ACC112 (cell line): ENCODE data around the gene KLC1.

Source experiments
- H2AFZ ChIP-seq: fragments of 200-600 bp; sonication (generic); one replicate; pipeline ENCODE4 v1.6.0; 2017; ENCODE audit warnings: antibody characterized with exemption, low read length; ENCODE audit not compliant: unreplicated experiment
- H3K27ac ChIP-seq: fragments of 200-600 bp; sonication (generic); 2 replicates; pipeline ENCODE4 v1.5.1; 2014; ENCODE audit warnings: low read depth, mild to moderate bottlenecking, antibody characterized with exemption, low read length, moderate library complexity
- H3K27me3 ChIP-seq: fragments of 200-600 bp; sonication (generic); 2 replicates; pipeline ENCODE4 v1.6.1; 2014; ENCODE audit warnings: mild to moderate bottlenecking, antibody characterized with exemption, low read length, moderate library complexity, mixed read lengths; ENCODE audit not compliant: insufficient read depth
- H3K36me3 ChIP-seq: fragments of 200-600 bp; sonication (generic); 2 replicates; pipeline ENCODE4 v1.6.1; 2016; ENCODE audit warnings: mild to moderate bottlenecking, antibody characterized with exemption, low read length, moderate library complexity, mixed read lengths; ENCODE audit not compliant: insufficient read depth
- H3K4me1 ChIP-seq: fragments of 200-600 bp; sonication (generic); one replicate; pipeline ENCODE4 v1.6.1; 2016; ENCODE audit warnings: low read length, mixed read lengths; ENCODE audit not compliant: insufficient read depth, unreplicated experiment, control insufficient read depth
- H3K4me3 ChIP-seq: fragments of 200-600 bp; sonication (generic); 2 replicates; pipeline ENCODE4 v1.5.1; 2014; ENCODE audit warnings: mild to moderate bottlenecking, low read depth, low read length
- H3K79me2 ChIP-seq: fragments of 200-600 bp; sonication (generic); one replicate; pipeline ENCODE4 v1.6.0; 2016; ENCODE audit warnings: low read length; ENCODE audit not compliant: control insufficient read depth, unreplicated experiment, insufficient read depth

Gene KLC1

DNA sequence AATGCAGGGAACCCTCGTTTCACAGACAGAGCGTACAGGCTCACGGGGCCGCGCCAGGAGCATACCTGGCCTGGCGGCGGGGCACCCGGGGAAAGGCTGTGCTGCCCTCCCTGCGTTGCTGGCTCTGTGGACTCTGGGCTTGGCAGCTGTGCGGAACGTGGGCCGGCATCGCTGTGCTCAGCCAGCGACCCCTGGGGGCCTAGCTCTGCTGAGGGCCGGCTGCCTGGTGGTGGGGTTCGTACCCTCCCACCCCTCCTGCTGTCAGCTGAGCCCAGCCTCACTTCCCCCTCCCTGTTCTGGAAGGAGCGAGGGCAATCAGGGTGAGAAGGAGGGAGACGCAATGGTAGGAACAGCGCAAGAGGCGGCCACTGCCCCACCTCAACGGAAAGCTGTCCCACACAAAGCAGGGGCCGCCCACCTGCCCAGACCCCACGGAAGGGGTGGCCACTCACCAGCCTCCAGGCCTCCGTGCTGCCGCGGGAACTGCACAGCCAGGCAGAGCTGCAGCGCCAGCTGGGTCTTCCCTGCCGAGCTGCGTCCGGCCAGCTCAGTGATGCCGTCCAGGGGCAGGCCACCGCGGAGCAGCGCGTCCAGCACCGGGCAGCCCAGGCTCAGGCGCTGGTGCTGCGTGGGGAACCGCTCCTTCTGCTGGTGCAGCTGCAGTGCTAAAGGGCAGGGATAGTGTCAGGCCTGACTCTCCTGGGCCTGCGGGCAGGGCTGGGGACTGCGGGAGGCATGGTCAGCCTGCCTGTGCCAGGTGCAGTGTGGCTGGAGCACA lies 77.7 kb downstream of the KLC1 start:
- H3K79me2 ChIP-seq, result peaks cover 8% of the 10 kb centered on the region
- H2AFZ ChIP-seq, result no peak overlapping the region
- no peak overlapping the region for H3K4me3 ChIP-seq
- H3K4me1 ChIP-seq, result peaks cover 9% of the 10 kb centered on the region
- H3K27me3 ChIP-seq, result no peaks in the 10 kb centered on the region
- peaks cover 8% of the 10 kb centered on the region; the same call in 1 of the 2 replicates for H3K36me3 ChIP-seq
- no peak overlapping the region for H3K27ac ChIP-seq

DNA sequence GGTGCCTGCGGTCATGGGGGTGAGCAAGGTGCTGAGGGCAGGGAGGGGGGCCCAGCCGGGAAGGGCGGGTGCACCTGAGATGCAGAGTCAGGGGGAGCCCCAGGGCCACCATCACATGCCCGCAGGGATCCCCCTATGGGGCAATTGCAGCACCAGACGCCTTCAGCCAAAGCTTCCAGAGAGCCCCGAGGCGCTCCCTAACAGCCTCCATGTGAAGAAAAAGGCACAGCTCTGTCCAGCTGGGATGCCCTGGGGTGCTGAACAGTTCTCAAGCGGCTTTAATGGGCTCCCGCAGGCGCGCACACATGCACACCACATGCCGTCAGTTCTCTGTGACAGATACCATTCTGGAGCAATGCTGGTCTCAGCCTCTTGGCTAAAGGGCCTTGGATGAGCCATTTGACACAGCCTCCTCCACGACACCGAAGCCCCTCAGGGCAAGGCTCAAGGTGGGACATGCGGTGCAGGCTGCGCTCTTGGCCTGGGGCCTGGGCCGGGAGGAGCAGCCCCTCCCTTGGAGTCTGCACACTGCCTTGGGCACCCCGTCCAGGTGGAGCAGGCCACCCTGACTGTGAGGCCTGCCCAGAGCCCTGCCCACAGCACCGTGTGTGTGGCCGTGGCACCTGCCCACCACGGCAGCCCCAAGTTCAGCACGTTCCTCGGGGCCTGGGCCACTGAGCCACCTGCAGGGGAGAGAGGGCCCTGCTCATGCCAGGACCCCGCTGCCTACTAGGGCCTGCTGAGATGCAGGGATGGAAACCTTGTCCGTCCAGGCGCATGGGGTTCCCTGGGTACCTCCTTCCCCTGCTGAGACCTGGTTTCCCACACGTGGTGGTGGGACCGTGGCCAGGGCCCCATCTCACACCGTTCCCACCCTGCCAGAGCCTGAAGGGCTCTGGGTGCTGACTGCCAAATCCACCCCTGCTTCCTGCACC lies 78.6 kb downstream of the KLC1 start:
- peaks cover 8% of the 10 kb centered on the region; the same call in 1 of the 2 replicates for H3K36me3 ChIP-seq
- H3K79me2 ChIP-seq, result peaks cover 12% of the 10 kb centered on the region
- H3K27me3 ChIP-seq, result no peaks in the 10 kb centered on the region
- H3K27ac ChIP-seq, result no peak overlapping the region
- H3K4me3 ChIP-seq, result no peak overlapping the region
- H2AFZ ChIP-seq, result no peak overlapping the region
- H3K4me1 ChIP-seq, result peaks cover 13% of the 10 kb centered on the region

DNA sequence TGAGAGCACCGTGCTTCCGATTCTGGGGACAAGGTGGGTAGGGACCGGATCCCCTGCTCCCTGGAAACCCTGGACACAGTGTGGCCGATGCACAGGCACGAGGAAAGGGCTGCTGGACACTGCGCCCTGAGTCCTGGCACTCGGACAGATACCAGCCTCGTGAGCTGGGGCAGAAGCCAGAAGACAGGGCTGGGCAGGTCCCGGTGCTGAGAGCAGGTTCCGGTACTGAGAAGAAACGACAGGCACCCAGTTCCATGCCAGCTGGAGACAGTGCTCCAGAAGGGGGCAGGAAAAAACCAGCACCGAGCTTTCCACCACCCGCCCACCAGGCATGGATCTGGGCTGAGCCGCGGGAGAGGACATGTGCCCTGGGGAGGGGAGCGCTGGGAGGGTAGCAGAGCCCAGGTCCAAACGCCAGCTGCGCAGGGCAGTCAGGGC lies 79.8 kb downstream of the KLC1 start:
- Histone ChIP-seq H3K27me3 (no peaks in the 10 kb centered on the region), H3K27ac (no peak overlapping the region), H3K79me2 (peaks cover 23% of the 10 kb centered on the region), H2AFZ (no peak overlapping the region), H3K36me3 (peaks cover 8% of the 10 kb centered on the region; the same call in 1 of the 2 replicates), H3K4me3 (no peak overlapping the region), H3K4me1 (peaks cover 19% of the 10 kb centered on the region)

DNA sequence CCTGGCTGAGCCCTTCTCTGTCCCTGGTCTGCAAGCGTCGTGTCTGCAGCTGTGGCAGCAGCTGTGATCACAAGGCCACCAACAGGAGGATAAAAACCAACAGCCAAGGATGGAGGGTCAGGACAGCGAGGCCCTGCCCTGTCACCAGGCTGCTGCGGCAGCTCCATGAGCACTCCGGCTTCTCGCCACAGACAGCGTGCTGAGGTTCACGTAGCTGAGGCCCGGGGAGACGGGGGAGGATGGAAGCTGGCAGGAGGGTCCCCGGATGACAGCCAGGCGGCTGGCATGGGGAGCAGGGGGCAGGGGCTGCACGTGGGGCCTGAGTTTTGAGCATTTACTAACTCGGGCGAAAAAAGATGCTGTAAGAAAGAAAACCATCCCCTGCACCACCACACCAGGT lies 80.8 kb downstream of the KLC1 start:
- H3K36me3 ChIP-seq, result peaks cover 8% of the 10 kb centered on the region; the same call in 1 of the 2 replicates
- H3K79me2 ChIP-seq, result peaks cover 33% of the 10 kb centered on the region
- H3K4me3 ChIP-seq, result no peak overlapping the region
- H3K27me3 ChIP-seq, result no peaks in the 10 kb centered on the region
- H3K27ac ChIP-seq, result no peak overlapping the region
- no peak overlapping the region for H2AFZ ChIP-seq
- H3K4me1 ChIP-seq, result peaks cover 26% of the 10 kb centered on the region

DNA sequence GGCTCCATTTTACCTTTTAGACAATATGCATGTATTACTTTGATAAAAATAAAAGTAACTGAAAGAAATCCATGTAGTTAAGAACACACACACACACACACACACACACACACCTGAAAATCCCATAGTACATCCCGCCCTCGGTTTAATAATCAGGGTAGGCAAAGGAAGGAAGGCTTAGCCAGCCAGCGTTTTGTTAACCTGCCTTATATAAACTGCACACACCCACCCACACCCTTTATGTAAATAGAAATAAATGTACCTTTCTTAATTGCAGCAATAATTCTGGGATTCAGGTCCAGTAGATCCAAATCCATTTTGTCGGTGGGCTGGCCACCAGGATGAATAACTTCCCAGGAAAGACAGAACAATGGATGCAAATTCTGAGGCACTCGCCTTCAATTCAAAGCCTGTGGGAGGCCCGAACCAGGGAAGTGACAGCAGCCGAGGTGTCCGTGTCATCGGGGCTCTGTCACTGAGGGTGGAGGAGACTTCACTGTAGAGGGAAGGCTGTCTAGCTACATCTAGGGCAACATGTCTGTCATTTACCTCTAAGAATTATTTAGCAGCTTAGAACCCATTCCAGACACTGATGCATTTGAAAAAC lies 81.9 kb downstream of the KLC1 start:
- Histone ChIP-seq H3K4me1 (peaks cover 26% of the 10 kb centered on the region), H2AFZ (no peak overlapping the region), H3K27ac (no peak overlapping the region), H3K27me3 (no peaks in the 10 kb centered on the region), H3K79me2 (peaks cover 34% of the 10 kb centered on the region), H3K4me3 (no peak overlapping the region), H3K36me3 (0 out of 2 replicates have a peak, but pooled peaks cover under 1% of the 10 kb centered on the region)

DNA sequence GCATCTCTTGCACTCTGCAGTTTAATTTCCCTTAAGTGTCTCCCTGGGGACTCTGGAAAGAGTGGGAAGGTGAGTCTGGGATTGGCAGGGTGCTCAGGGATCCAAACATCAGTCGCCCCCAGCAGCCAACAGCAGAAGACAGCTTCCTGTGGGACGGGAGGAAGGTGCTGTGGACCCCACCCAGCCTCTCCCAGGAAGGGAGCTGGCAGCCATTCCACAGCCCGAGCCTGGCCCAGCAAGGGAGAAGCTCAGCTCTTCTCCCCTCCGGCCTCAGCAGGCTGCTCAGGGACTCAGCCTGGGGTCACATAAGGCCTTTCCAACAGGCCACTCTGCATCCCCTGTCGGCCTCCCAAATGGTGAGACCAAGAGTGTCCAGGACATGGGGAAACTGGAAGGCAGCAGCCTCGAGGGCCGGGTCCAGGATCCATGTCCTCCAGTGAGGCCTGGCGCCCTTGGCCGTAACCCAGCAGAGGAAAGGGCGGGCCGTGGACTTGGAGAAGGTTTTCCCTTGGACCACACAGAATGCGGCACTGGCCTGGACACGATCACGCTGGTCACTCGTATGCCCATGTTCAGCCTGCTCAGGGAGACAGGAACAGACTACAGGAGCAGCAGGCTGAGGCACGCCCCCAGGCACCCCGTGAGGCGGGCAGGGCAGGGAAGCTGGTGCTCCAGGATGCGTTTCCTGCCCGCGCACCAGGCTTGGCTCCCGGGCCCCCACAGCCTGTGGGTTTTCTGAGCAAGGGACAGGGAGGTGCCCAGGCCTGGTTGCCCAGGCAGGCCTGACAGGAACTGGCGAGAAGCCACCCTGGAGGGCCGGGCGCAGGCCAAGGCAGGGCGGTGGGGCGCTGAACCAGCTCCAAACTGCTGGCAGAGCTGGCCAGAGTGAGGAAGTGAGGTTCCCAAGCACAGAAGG lies 82.8 kb downstream of the KLC1 start:
- no peaks in the 10 kb centered on the region for H3K36me3 ChIP-seq
- no peak overlapping the region for H2AFZ ChIP-seq

DNA sequence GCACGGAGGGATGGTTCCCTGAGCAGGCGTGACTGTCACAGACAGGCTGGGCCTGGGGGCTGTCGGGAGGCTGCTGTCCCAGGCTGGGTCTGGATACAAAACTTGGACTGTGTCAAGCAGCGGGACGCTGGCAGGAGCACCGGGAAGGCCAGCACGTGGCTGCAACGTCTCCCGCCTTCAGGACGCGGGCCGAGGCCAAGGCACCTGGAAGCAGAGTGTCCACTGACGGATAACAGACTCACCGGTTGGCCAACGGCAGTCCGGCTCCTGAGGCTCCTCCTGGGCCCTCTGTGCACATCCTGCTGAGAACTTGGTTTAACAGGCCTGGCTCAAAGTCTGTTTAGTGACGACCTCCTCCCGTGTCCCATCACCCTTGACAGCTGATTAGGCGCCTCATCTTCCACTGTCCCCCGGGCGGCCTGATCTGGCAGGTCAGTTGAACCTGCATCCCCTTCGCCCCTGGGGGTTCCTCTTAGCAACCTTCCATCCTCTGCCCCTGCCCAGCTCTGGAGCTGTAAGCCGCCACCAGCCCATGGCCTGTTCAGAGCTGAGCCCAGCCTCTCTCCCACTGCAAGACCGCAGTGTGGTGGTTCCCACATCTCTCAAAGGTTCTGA lies 83.7 kb downstream of the KLC1 start:
- no peaks in the 10 kb centered on the region for H3K36me3 ChIP-seq

More for the DNA sequence above, 82.8 kb downstream of the KLC1 start:
- H3K27me3 ChIP-seq, result no peaks in the 10 kb centered on the region
- H3K79me2 ChIP-seq, result peaks cover 43% of the 10 kb centered on the region
- no peak overlapping the region for H3K4me3 ChIP-seq
- H3K4me1 ChIP-seq, result peaks cover 27% of the 10 kb centered on the region
- H3K27ac ChIP-seq, result no peak overlapping the region

DNA sequence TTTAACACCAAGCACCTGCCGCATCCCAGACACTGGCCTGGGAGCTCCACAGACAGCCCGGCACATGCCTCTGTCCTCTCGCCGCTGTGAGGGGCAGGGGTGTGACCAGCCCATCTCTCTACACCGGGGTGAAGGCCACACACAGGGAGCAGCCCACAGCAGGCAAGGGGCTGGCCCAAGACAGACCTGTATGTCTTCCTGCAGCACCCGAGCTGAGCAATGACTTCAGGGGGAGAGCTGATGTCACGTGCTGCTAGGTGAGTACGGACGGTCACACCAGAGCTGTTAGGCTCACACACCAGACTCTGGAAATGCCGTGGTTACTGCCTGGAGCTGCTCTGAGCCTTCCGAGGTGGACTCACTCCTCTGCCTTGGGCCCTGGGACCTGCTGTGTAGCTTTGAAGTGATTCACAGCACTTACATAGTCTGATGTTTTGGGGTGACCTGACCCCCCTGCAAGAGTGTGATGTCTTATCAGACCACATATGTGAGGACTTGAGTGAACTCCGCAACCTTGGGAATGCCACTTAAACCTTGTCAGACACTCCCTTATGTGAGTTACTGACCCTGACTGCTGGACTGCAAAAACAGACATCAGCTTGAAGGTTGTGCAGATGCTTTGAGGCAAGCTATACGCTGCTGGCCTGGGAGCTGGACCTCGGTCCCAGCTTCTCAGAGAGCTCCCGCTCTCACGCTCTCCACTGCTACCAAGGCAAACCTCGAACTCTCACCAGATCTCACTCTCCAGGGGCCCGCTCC lies 84.5 kb downstream of the KLC1 start:
- peaks cover 60% of the 10 kb centered on the region for H3K79me2 ChIP-seq
- H3K27me3 ChIP-seq, result no peaks in the 10 kb centered on the region
- H3K4me3 ChIP-seq, result peak overlapping the region; percentile 96
- no peak overlapping the region for H3K27ac ChIP-seq
- H3K4me1 ChIP-seq, result peaks cover 35% of the 10 kb centered on the region
- H2AFZ ChIP-seq, result no peak overlapping the region
- H3K36me3 ChIP-seq, result no peaks in the 10 kb centered on the region

More for the DNA sequence above, 83.7 kb downstream of the KLC1 start:
- H3K27me3 ChIP-seq, result no peaks in the 10 kb centered on the region
- peaks cover 52% of the 10 kb centered on the region for H3K79me2 ChIP-seq
- H2AFZ ChIP-seq, result no peak overlapping the region
- H3K27ac ChIP-seq, result no peak overlapping the region
- no peak overlapping the region; the same call in 1 of the 2 replicates for H3K4me3 ChIP-seq
- H3K4me1 ChIP-seq, result peaks cover 35% of the 10 kb centered on the region
